Duodenal mucosa (tissue), 2 donors: ENCODE results near the gene HIC1.
"Not testable (repeated sequence)": the region's sequence is repeated elsewhere in the genome, so short reads cannot be mapped to it uniquely, and the experiment has no call there.

ENCODE experiments used
- H3K27ac ChIP-seq: one replicate; pipeline ENCODE4 v1.7.0; 2013; ENCODE audit warnings: low read depth, low read length
- H3K27me3 ChIP-seq, 2 donors: one replicate each; pipeline ENCODE4 v1.7.0; 2013; ENCODE audit warnings: low read length in 2 of 2, control low read depth in 1 of 2; ENCODE audit not compliant: insufficient read depth in 2 of 2, control insufficient read depth in 1 of 2
- H3K36me3 ChIP-seq, 2 donors: one replicate each; pipeline ENCODE4 v1.7.0; 2013; ENCODE audit warnings: low read length in 2 of 2, control low read depth in 1 of 2; ENCODE audit not compliant: insufficient read depth in 2 of 2, control insufficient read depth in 1 of 2
- H3K4me1 ChIP-seq, 2 donors: one replicate each; pipeline ENCODE4 v1.7.0; 2013; ENCODE audit warnings: low read length in 2 of 2, control low read depth in 1 of 2; ENCODE audit not compliant: insufficient read depth in 2 of 2, control insufficient read depth in 1 of 2
- H3K4me3 ChIP-seq, 2 donors: one replicate each; pipeline ENCODE4 v1.7.0; 2013; ENCODE audit warnings: low read length in 2 of 2, low read depth in 1 of 2
- H3K9ac ChIP-seq, 2 donors: one replicate each; pipeline ENCODE4 v1.7.0; 2013; ENCODE audit warnings: low read length in 2 of 2, low read depth in 1 of 2
- H3K9me3 ChIP-seq, 2 donors: one replicate each; pipeline ENCODE4 v1.7.0; 2013; ENCODE audit warnings: low read length in 2 of 2, control low read depth in 1 of 2; ENCODE audit not compliant: control insufficient read depth in 1 of 2

HIC1 gene

GRCh38 chr17:2054512-2055291 is at the start of gene HIC1:
Gene HIC1, plus strand, starts transcription at chr17:2055103. Its CDS starts 1,588 bp downstream, at chr17:2056691.
- Histone ChIP-seq H3K4me1 (peaks cover 14 to 19% of the 10 kb centered on the region in 2 donors), H3K36me3 (no peaks in the 10 kb centered on the region), H3K9me3 (no peaks in the 10 kb centered on the region), H3K9ac (peak within 1 kb of the TSS in 1 of 2 donors; percentile 33), H3K27me3 (peaks cover 19 to 29% of the 10 kb centered on the region in 2 donors), H3K4me3 (peak within 1 kb of the TSS; percentile 55 to 60), H3K27ac (peak within 1 kb of the TSS; percentile 77)

- H3K9ac ChIP-seq, result no peak overlapping the region
- H3K9me3 ChIP-seq, result no peaks in the 10 kb centered on the region
- H3K27me3 ChIP-seq, result no peaks in the 10 kb centered on the region
- no peak overlapping the region for H3K4me3 ChIP-seq
- H3K27ac ChIP-seq, result no peak overlapping the region
- no peaks in the 10 kb centered on the region for H3K36me3 ChIP-seq
- H3K4me1 ChIP-seq, result peaks cover 8 to 9% of the 10 kb centered on the region in 2 donors
Measured at GRCh38 chr17:2008332-2009126, 46.4 kb upstream of the HIC1 start.

DNA sequence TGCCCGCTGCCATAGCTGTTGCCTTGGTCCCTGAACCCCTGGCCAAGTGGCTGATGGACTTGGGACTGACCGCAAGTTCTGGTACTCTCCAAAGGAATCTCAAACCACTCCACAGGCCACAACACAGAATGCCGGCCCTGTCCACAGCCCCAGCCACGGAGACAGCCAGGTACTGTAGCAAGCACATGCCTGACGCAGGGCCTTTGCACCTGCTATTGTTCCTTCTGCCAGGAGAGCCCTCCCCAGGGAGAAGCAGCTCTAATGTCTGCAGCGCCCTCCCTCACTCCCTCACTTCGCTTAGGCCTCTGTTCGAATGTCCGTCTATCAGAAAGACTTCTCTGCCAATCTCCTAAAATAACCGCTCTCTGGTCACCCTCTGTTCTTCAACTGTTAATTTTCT is 45.2 kb upstream of the HIC1 start:
- H3K4me1 ChIP-seq, result peaks cover 8 to 9% of the 10 kb centered on the region in 2 donors
- H3K9me3 ChIP-seq, result no peaks in the 10 kb centered on the region
- H3K27ac ChIP-seq, result no peak overlapping the region
- no peaks in the 10 kb centered on the region for H3K36me3 ChIP-seq
- no peak overlapping the region for H3K9ac ChIP-seq
- H3K27me3 ChIP-seq, result no peaks in the 10 kb centered on the region
- no peak overlapping the region for H3K4me3 ChIP-seq

DNA sequence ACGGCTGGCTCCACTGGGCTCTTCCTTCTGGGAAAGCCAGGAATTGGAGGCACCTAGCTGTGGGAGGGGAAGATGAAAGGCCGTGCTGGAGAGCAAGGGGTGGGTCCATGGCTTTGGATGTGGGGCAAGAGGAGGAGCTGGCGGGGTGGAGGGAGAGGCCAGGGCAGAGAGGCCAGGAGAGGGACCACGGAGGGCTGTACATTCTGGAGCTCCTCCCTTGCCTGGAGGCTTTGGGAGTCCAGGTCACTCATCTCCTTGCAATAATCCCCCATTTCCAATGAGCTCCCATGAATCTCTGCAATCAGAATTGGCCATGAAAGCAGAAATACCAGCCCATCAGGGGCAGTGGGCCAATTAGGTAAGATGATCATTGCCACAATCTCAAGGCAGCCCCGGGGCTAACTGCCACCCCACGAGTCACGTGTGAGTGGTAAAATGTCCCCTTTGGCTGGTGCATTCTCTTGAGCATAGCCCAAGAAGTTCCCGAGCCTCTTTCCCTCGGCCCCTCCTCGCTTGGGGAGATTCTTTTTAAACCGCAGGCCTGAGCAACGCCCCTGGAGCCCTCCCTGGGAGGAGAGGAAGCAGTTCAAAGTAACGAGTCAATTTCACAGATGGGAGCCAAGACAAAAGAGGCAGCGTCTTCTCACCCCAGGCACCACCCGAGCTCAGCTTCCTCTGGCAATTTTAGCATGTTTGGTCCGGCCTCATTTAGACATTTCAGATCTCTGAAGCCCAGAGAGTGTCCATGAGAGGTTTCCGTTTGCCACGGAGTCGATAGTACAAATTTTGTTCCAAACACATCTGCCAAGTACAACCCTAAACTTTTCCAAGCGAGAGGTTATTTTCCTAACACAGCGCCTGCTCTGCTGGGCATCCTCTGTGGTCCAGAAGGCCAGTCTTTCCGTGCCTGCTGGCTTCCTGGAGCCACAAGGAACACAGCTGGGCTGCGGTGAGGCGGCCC is 43.2 kb upstream of the HIC1 start:
- Histone ChIP-seq H3K4me3 (no peak overlapping the region), H3K4me1 (peaks cover 8 to 9% of the 10 kb centered on the region in 2 donors), H3K27me3 (peaks cover 0 to 6% of the 10 kb centered on the region in 2 donors), H3K36me3 (no peaks in the 10 kb centered on the region), H3K9ac (no peak overlapping the region), H3K27ac (no peak overlapping the region), H3K9me3 (no peaks in the 10 kb centered on the region)

- H3K27ac ChIP-seq, result no peak overlapping the region
- no peak overlapping the region for H3K4me3 ChIP-seq
- peaks cover 8 to 13% of the 10 kb centered on the region in 2 donors for H3K4me1 ChIP-seq
- no peak overlapping the region for H3K9ac ChIP-seq
- no peaks in the 10 kb centered on the region for H3K36me3 ChIP-seq
- peaks cover 6 to 7% of the 10 kb centered on the region in 2 donors for H3K27me3 ChIP-seq
- no peaks in the 10 kb centered on the region for H3K9me3 ChIP-seq
Measured at GRCh38 chr17:2012499-2012898, 42.4 kb upstream of the HIC1 start.

DNA sequence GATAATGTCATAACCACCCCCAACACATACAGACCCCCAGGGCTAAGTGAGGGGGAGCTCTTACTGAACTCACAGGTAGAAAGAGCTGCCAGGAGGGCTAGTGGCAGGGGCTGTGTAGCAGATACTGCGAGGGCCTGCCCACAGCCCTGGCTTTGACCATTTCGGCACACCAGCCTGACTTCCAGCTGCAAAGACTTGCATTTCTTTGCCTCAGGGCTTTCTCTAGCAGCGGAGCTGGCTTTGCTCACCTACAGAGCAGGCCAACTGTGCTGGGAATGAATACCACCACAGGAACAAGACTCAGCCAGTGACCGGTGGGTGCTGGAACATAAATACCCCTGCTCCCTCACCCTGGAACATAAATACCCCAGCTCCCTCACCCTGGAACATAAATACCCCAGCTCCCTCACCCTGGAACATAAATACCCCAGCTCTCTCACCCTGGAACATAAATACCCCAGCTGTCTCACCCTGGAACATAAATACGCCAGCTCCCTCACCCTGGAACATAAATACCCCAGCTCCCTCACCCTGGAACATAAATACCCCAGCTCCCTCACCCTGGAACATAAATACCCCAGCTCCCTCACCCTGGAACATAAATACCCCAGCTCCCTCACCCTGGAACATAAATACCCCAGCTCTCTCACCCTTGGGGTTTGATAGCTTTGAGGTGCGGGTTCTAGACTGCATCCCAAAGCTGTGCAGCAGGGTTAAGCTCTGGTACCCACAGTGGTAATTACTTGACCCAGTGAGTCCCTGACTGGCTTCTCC is 41.5 kb upstream of the HIC1 start:
- H3K27me3 ChIP-seq, result peaks cover 8 to 15% of the 10 kb centered on the region in 2 donors
- not testable (repeated sequence) for H3K4me3 ChIP-seq, H3K9ac ChIP-seq, H3K36me3 ChIP-seq, H3K9me3 ChIP-seq, H3K27ac ChIP-seq
- H3K4me1 ChIP-seq, result peaks cover 8 to 14% of the 10 kb centered on the region in 2 donors

- no peak overlapping the region for H3K9ac ChIP-seq
- peaks cover 5 to 14% of the 10 kb centered on the region in 2 donors for H3K4me1 ChIP-seq
- no peaks in the 10 kb centered on the region for H3K9me3 ChIP-seq
- no peak overlapping the region for H3K4me3 ChIP-seq
- H3K27me3 ChIP-seq, result peaks cover 12 to 20% of the 10 kb centered on the region in 2 donors
- H3K27ac ChIP-seq, result no peak overlapping the region
- no peaks in the 10 kb centered on the region for H3K36me3 ChIP-seq
Measured at GRCh38 chr17:2013994-2014317, 40.9 kb upstream of the HIC1 start.

DNA sequence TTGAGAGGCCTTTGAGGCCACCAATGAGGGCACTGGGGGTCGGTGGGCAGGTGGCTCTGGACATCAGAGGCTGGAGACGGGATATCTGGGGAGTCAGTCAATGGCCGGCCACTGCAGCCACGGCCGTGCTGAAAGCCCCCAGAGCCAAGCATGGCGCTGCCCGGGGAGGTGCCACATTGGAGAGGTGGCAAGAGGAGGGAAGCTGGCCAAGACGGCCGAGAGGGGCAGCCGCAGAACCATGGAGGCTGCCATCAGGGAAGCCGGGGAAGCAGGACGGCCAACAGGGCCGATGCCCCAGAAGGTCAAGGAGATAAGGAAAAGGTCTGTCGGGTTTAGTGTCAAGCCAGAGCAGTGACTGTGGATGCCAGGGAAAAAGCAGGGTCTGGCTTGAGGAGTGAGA is 39.6 kb upstream of the HIC1 start:
- H3K9ac ChIP-seq, result no peak overlapping the region
- H3K4me1 ChIP-seq, result peaks cover 4 to 14% of the 10 kb centered on the region in 2 donors
- H3K4me3 ChIP-seq, result no peak overlapping the region
- H3K27ac ChIP-seq, result no peak overlapping the region
- peaks cover 21 to 31% of the 10 kb centered on the region in 2 donors for H3K27me3 ChIP-seq
- no peaks in the 10 kb centered on the region for H3K9me3 ChIP-seq
- H3K36me3 ChIP-seq, result no peaks in the 10 kb centered on the region

GRCh38 chr17:2016494-2016893 is 38.4 kb upstream of the HIC1 start:
- H3K9ac ChIP-seq, result no peak overlapping the region
- H3K27me3 ChIP-seq, result peaks cover 22 to 34% of the 10 kb centered on the region in 2 donors
- no peaks in the 10 kb centered on the region for H3K9me3 ChIP-seq
- peaks cover under 1 to 9% of the 10 kb centered on the region in 2 donors for H3K4me1 ChIP-seq
- H3K36me3 ChIP-seq, result no peaks in the 10 kb centered on the region
- H3K4me3 ChIP-seq, result no peak overlapping the region
- no peak overlapping the region for H3K27ac ChIP-seq
